Measurements from ENCODE around the gene DTNA. TPM values are rescaled to one million over a fixed set of nuclear protein-coding genes. Genes with fewer than 3 reads are reported as not detected.

The DTNA gene
- total RNA-seq, 6 experiments from 2014 or later, result 0.58 to 1.2 (median 0.98) TPM

DNA sequence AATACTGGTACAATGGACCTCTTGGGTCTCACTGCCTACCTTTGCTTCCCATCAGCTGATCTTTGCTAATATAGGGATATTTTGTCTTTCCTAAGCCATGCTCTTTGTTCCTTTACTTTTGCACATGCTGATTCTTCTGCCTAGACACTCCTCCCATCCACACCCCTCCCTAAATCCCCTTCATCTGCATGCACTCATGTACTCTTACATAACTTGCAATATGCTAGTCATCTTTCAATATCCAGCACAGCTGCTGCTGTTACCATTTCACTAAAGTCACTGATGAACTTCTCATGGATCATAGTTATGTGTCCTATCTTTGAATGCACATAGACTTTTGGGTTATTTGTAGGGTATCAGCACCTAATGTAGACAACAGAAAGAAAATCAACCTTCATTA is 18.5 kb upstream of the DTNA start:
- Mint-ChIP-seq H3K9me3 (no peaks in the 10 kb centered on the region), H3K27ac (no peak overlapping the region), H3K4me1 (ENCODE audit: low read depth) (no peaks in the 10 kb centered on the region), H3K36me3 (ENCODE audit: low read depth) (no peaks in the 10 kb centered on the region), H3K27me3 (ENCODE audit: insufficient read depth) (peaks cover 14% of the 10 kb centered on the region), H3K4me3 (no peak overlapping the region)
- TF ChIP-seq, protein P1, sequence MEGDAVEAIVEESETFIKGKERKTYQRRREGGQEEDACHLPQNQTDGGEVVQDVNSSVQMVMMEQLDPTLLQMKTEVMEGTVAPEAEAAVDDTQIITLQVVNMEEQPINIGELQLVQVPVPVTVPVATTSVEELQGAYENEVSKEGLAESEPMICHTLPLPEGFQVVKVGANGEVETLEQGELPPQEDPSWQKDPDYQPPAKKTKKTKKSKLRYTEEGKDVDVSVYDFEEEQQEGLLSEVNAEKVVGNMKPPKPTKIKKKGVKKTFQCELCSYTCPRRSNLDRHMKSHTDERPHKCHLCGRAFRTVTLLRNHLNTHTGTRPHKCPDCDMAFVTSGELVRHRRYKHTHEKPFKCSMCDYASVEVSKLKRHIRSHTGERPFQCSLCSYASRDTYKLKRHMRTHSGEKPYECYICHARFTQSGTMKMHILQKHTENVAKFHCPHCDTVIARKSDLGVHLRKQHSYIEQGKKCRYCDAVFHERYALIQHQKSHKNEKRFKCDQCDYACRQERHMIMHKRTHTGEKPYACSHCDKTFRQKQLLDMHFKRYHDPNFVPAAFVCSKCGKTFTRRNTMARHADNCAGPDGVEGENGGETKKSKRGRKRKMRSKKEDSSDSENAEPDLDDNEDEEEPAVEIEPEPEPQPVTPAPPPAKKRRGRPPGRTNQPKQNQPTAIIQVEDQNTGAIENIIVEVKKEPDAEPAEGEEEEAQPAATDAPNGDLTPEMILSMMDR (IDR thresholded peaks at IDR 0.05), result no peak
- DNase-seq, result no peak

- H3K9me3 Mint-ChIP-seq, result no peaks in the 10 kb centered on the region
- peaks cover 11% of the 10 kb centered on the region for H3K4me1 Mint-ChIP-seq (ENCODE audit: low read depth)
- H3K4me3 Mint-ChIP-seq, result no peak overlapping the region
- peaks cover 3% of the 10 kb centered on the region; the same call in 1 of the 2 replicates for H3K27me3 Mint-ChIP-seq (ENCODE audit: insufficient read depth)
- TF ChIP-seq, protein P1 (IDR thresholded peaks at IDR 0.05), result no peak
- no peaks in the 10 kb centered on the region for H3K36me3 Mint-ChIP-seq (ENCODE audit: low read depth)
- H3K27ac Mint-ChIP-seq, result no peak overlapping the region
- no peak for DNase-seq
Observed at GRCh38 chr18:34694591-34695165, 15.4 kb upstream of the DTNA start.

- H3K4me1 Mint-ChIP-seq (ENCODE audit: low read depth), result peaks cover 11% of the 10 kb centered on the region
- H3K4me3 Mint-ChIP-seq, result no peak overlapping the region
- H3K27ac Mint-ChIP-seq, result no peak overlapping the region
- no peaks in the 10 kb centered on the region for H3K9me3 Mint-ChIP-seq
- H3K27me3 Mint-ChIP-seq (ENCODE audit: insufficient read depth), result peaks cover 3% of the 10 kb centered on the region; the same call in 1 of the 2 replicates
- no peaks in the 10 kb centered on the region for H3K36me3 Mint-ChIP-seq (ENCODE audit: low read depth)
- TF ChIP-seq, protein P1 (IDR thresholded peaks at IDR 0.05), result no peak
- no peak for DNase-seq
Observed at GRCh38 chr18:34695310-34695709, 14.8 kb upstream of the DTNA start.

GRCh38 chr18:34696671-34697070 is 13.4 kb upstream of the DTNA start:
- no peak for DNase-seq
- Mint-ChIP-seq H3K36me3 (ENCODE audit: low read depth) (no peaks in the 10 kb centered on the region), H3K27ac (no peak overlapping the region), H3K27me3 (ENCODE audit: insufficient read depth) (peaks cover 3% of the 10 kb centered on the region; the same call in 1 of the 2 replicates), H3K9me3 (no peaks in the 10 kb centered on the region), H3K4me3 (no peak overlapping the region), H3K4me1 (ENCODE audit: low read depth) (peaks cover 11% of the 10 kb centered on the region)
- TF ChIP-seq, protein P1 (IDR thresholded peaks at IDR 0.05), result no peak

GRCh38 chr18:34697233-34697632 is 12.9 kb upstream of the DTNA start:
- TF ChIP-seq, protein P1 (IDR thresholded peaks at IDR 0.05), result no peak
- no peak overlapping the region for H3K27ac Mint-ChIP-seq
- DNase-seq, result no peak
- H3K9me3 Mint-ChIP-seq, result no peaks in the 10 kb centered on the region
- no peaks in the 10 kb centered on the region for H3K36me3 Mint-ChIP-seq (ENCODE audit: low read depth)
- H3K27me3 Mint-ChIP-seq (ENCODE audit: insufficient read depth), result peaks cover 1% of the 10 kb centered on the region; the same call in 1 of the 2 replicates
- H3K4me1 Mint-ChIP-seq (ENCODE audit: low read depth), result peaks cover 11% of the 10 kb centered on the region
- no peak overlapping the region for H3K4me3 Mint-ChIP-seq

All from HFFc6 (cell line).